ENCODE measurements around the gene BCAS1. TPM values are rescaled to one million over a fixed set of nuclear protein-coding genes. Genes with fewer than 3 reads are reported as not detected.
A peak's percentile ranks its signal among the peaks of the same experiment; 100 is the strongest.

Gene BCAS1
- polyA plus RNA-seq, 3 donors from 2014 or later, result 0.56 to 0.57 TPM; not detected in 1

DNA sequence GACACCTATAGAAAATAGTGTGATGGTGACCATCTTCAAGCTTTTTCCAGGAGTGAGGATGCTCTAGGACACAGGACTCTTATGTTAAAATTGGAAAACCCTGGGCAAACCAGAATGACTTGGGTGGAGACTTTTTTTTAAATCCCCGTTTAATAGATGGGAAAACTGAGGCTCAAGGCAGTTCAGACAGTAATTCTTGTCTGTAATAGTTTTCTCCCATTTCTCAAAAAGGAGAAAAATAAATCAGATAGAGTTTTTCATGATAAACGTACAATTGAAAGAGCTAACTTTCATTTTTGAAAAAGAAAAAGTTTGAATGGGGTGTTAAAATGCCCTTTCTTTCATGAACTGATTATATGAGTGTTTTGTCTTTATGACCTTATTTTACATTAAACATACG is 6.8 kb downstream of the BCAS1 start:
- peak overlapping the region; percentile 56 to 84 (median 65) for H3K4me3 Mint-ChIP-seq
- peak overlapping the region; percentile 27 to 85 (median 74) for H3K27ac Mint-ChIP-seq
- peaks cover 23 to 25% of the 10 kb centered on the region in 2 donors for H3K4me1 Mint-ChIP-seq
- H3K9me3 Mint-ChIP-seq, result no peaks in the 10 kb centered on the region
- H3K36me3 Mint-ChIP-seq, result no peaks in the 10 kb centered on the region
- peaks cover 0 to 3% (median 0%) of the 10 kb centered on the region in 3 donors for H3K27me3 Mint-ChIP-seq (ENCODE audit: low read depth in 3 of 3)
- DNase-seq, result no peak

DNA sequence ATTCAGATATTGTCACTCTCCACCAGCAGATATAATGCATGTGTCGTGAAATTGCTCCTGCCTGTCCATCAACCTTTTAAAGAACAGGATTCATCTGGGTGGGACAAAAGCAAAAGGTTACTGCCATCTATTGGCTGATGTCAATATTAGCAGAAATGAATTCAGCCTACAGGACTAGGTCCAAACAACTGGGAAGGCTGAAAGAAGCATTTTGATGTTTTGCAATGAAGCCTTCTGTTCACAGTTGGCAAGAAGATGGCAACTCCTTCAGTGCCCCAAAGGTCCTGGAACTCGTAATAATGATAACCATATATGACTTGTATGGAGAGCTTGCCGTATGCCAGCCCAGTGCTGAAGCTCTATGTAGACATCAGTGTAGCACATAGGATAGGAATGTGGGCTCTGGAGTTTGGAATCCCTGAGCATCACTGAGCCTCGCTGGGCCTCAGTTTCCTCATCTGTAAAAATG is 7.5 kb downstream of the BCAS1 start:
- H3K4me1 Mint-ChIP-seq, result peaks cover 23 to 25% of the 10 kb centered on the region in 2 donors
- no peaks in the 10 kb centered on the region for H3K36me3 Mint-ChIP-seq
- H3K27me3 Mint-ChIP-seq (ENCODE audit: low read depth in 3 of 3), result peaks cover 0 to 4% (median 0%) of the 10 kb centered on the region in 3 donors
- peak overlapping the region in 2 of 6 donors; percentile 14 to 40 for H3K27ac Mint-ChIP-seq
- peak overlapping the region in 1 of 5 donors; percentile 32 for H3K4me3 Mint-ChIP-seq
- peak; percentile 12 to 33 (median 29) for DNase-seq
- no peaks in the 10 kb centered on the region for H3K9me3 Mint-ChIP-seq

DNA sequence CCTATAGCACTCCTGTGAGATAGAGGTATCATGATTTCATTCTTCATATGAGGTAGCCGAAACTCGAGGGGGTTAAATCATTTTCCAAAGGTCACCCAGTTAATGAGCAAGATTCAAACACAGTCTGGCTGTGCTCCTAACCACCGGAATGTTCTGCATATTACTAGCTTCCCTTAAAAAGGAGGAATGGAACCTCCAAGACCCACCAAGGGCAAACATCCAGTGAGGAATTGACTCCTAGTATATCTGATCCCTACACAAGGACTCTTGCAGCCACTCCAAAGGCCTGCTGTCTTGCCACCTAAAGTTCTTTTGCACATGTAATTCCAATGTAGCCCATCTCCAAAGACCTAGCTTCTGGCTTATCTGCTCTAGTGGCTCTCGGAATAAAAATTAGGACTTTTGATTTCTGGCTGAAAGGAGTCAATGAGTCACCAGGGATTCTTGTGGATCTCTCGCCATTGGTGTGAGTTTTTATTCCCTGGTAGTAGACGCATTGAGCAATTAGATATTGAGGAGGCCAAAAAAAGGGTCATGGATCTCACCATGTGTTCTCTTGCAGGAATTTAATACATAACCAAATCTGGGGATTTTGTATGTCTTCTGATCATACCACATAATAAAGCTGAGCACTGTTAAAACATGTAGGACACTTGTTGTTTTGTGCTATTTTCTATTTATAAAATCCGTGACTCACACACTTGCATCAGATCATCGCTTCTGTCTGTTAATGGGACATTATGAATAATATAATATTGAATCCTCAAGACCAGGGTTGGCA is 9.1 kb downstream of the BCAS1 start:
- Mint-ChIP-seq H3K4me1 (peaks cover 23 to 25% of the 10 kb centered on the region in 2 donors), H3K27me3 (ENCODE audit: low read depth in 3 of 3) (peaks cover 0 to 4% (median 0%) of the 10 kb centered on the region in 3 donors), H3K27ac (no peak overlapping the region), H3K4me3 (no peak overlapping the region), H3K36me3 (no peaks in the 10 kb centered on the region), H3K9me3 (no peaks in the 10 kb centered on the region)
- no peak for DNase-seq

DNA sequence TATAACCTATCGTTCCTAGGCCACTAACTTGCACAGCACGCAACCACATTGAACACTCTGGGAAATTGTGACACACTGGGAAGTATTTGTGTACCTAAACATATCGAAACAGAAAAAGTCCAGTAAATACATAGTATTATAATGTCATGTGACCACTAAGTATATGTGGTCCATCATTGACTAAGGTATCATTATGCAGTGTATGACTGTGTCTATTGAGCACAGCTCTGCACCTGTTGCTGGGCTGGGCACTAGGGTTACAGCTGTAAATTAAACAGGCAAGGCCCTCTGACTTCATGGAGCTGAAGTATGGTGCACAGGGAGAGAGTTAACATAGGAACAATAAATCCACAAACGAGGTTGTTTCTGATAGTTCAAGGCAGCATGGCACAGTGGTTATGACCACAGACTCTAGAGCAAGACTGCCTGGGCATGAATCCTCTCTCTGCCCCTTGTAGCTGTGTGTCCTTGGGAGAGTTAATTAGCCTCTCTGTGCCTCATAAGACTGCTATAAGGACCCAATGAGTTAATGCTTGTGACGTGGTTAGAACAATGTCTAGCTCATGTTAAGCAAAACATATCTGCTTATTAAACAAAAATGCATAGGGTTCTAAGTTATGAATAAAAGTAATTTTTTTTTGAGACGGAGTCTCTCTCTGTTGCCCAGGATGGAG is 10.6 kb downstream of the BCAS1 start:
- Mint-ChIP-seq H3K9me3 (no peaks in the 10 kb centered on the region), H3K27me3 (ENCODE audit: low read depth in 3 of 3) (peaks cover 0 to 4% (median 0%) of the 10 kb centered on the region in 3 donors), H3K4me3 (no peak overlapping the region), H3K36me3 (no peaks in the 10 kb centered on the region), H3K4me1 (peaks cover 22 to 25% of the 10 kb centered on the region in 2 donors), H3K27ac (no peak overlapping the region)
- no peak for DNase-seq

GRCh38 chr20:54058420-54059139 is 11.8 kb downstream of the BCAS1 start:
- Mint-ChIP-seq H3K4me3 (peak overlapping the region in 2 of 5 donors; percentile 15 to 19), H3K27me3 (ENCODE audit: low read depth in 3 of 3) (peaks cover 0 to 4% (median 0%) of the 10 kb centered on the region in 3 donors), H3K36me3 (no peaks in the 10 kb centered on the region), H3K9me3 (no peaks in the 10 kb centered on the region), H3K4me1 (peaks cover 10 to 13% of the 10 kb centered on the region in 2 donors), H3K27ac (peak overlapping the region in 1 of 6 donors; percentile 40)
- DNase-seq, result no peak

DNA sequence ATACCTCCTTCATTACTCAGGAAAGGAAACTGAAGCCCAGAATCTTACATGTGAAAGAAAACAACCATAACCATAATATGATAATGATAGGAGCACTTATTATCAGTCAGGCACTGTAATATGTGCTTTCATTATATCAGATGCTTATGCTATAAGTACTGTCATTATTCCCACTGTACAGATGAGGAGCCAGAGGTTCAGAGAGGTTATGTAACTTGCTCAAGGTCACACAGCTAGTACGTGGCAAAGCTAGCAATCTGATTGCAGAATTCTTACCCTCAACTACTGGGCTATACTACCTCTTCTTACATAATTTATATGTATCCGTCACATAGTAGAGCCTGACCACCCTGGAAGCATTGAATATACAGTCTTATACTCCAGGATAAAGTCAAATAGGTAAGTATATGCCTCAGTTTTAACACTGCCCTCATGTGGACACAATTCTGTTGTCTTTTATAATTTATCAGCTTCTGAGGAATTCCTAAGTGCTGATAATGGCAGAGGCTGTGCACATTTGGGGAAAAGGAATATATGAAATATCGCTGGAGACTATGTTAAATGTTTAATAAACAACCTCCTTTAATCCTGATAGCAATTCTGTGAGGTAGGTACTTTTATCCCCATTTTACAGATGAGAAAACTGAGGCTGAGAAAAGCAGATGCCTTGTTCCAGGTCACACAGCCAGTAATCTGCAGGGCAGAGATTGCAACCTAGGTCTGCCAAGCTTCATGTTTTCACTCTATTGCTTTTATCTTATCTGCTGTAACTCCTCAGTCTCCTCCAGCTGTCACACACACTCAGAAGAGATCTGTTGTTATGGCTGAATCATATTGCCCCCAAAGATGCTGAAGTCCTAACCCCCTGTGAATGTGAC is 13.4 kb downstream of the BCAS1 start:
- no peak for DNase-seq
- Mint-ChIP-seq H3K4me3 (no peak overlapping the region), H3K27me3 (ENCODE audit: low read depth in 3 of 3) (peaks cover 0 to 2% (median 0%) of the 10 kb centered on the region in 3 donors), H3K9me3 (no peaks in the 10 kb centered on the region), H3K36me3 (no peaks in the 10 kb centered on the region), H3K4me1 (no peaks in the 10 kb centered on the region), H3K27ac (no peak overlapping the region)

DNA sequence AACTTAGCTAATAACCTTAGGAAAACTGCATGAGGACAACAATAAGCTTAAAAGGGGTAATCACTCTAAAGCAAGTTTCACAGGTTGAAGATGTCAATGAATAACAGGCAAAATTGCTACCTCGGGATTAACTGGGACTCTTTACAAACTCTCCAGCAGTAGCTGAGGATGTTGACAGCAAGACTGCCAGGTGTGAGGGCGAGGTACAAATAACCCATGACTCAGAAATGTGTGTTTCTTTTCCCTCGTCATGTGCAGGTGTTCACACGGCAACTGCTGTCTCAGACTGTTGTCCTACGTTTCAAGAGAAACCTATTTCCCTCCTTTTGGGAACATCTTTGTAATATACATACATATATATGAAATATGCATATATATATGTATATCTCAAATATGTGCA is 15.9 kb downstream of the BCAS1 start:
- H3K27ac Mint-ChIP-seq, result no peak overlapping the region
- H3K36me3 Mint-ChIP-seq, result peaks cover 0 to 4% (median 0%) of the 10 kb centered on the region in 3 donors
- H3K4me1 Mint-ChIP-seq, result no peaks in the 10 kb centered on the region
- DNase-seq, result no peak
- H3K9me3 Mint-ChIP-seq, result no peaks in the 10 kb centered on the region
- no peak overlapping the region for H3K4me3 Mint-ChIP-seq
- peaks cover 0 to 2% (median 2%) of the 10 kb centered on the region in 3 donors for H3K27me3 Mint-ChIP-seq (ENCODE audit: low read depth in 3 of 3)

GRCh38 chr20:54051068-54051467 is 19.3 kb downstream of the BCAS1 start:
- H3K9me3 Mint-ChIP-seq, result no peaks in the 10 kb centered on the region

DNA sequence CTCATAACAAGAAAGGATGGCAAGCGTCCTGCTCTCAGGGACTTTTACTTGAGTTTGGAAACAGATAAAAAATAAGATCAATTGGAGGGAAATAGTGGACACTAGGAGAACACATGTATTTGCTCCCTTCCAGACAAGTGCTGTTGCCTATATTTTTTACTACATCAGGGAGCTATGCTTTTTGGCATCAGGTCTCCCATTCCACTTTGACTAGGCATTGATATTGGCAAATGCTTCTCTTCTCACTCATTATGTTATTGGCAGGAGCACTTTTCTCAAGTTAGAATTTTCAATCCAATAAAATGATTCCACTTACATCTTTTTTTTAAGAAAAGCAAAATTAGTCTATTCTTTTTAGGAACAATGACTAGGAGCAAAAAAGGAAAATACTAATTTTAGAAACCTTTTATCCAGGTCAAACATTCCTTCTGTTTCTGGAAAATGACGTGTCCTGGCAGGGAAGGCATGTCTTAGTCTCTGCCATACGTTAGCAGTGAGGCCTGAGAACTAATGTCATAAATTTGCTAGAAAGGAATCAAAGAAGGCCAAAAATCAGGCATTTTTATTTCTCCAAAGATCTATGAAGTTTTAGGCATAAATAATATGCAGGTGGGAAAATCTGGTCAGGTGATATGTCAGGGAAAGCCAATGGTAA is 21.4 kb downstream of the BCAS1 start:
- peaks cover 2% of the 10 kb centered on the region in 3 donors for H3K27me3 Mint-ChIP-seq (ENCODE audit: low read depth in 3 of 3)
- peaks cover 0 to 4% (median 0%) of the 10 kb centered on the region in 3 donors for H3K36me3 Mint-ChIP-seq
- no peak overlapping the region for H3K27ac Mint-ChIP-seq
- DNase-seq, result no peak
- peaks cover 0 to 10% of the 10 kb centered on the region in 2 donors for H3K4me1 Mint-ChIP-seq
- no peak overlapping the region for H3K4me3 Mint-ChIP-seq
- H3K9me3 Mint-ChIP-seq, result no peaks in the 10 kb centered on the region

More at GRCh38 chr20:54051068-54051467, 19.3 kb downstream of the BCAS1 start:
- no peak for DNase-seq
- Mint-ChIP-seq H3K27ac (no peak overlapping the region), H3K27me3 (ENCODE audit: low read depth in 3 of 3) (peaks cover 0 to 2% (median 2%) of the 10 kb centered on the region in 3 donors), H3K4me3 (no peak overlapping the region), H3K36me3 (peaks cover 0 to 4% (median 0%) of the 10 kb centered on the region in 3 donors), H3K4me1 (peaks cover 0 to 10% of the 10 kb centered on the region in 2 donors)

DNA sequence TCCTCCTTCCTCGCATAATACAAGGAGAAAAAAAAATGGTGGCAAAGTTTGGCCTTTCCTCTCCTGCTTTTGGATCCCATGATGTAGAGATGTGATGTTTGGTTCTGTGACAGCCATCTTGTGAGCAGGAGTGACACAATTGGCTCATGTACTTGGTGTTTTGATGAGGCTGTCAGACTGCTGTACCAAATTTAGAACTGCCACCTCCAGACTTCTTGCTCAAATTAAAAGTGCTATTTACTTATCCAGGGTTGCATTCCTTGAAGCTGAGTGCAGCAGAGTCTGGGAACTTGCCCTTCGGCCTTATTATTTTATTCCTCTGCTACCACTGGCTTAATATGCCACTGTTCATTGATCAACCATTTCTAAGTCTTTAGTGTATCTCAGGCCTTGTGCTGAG is 21.9 kb downstream of the BCAS1 start:
- H3K27ac Mint-ChIP-seq, result no peak overlapping the region
- H3K36me3 Mint-ChIP-seq, result peaks cover 0 to 4% (median 0%) of the 10 kb centered on the region in 3 donors
- no peak overlapping the region for H3K4me3 Mint-ChIP-seq
- peaks cover 2% of the 10 kb centered on the region in 3 donors for H3K27me3 Mint-ChIP-seq (ENCODE audit: low read depth in 3 of 3)
- H3K9me3 Mint-ChIP-seq, result no peaks in the 10 kb centered on the region
- peaks cover 0 to 10% of the 10 kb centered on the region in 2 donors for H3K4me1 Mint-ChIP-seq
- no peak for DNase-seq

GRCh38 chr20:54047720-54048119 is 22.7 kb downstream of the BCAS1 start:
- H3K9me3 Mint-ChIP-seq, result no peaks in the 10 kb centered on the region
- H3K36me3 Mint-ChIP-seq, result peaks cover 0 to 4% (median 0%) of the 10 kb centered on the region in 3 donors
- peaks cover 2% of the 10 kb centered on the region in 3 donors for H3K27me3 Mint-ChIP-seq (ENCODE audit: low read depth in 3 of 3)
- peaks cover 0 to 10% of the 10 kb centered on the region in 2 donors for H3K4me1 Mint-ChIP-seq
- no peak overlapping the region for H3K4me3 Mint-ChIP-seq
- DNase-seq, result no peak
- no peak overlapping the region for H3K27ac Mint-ChIP-seq

DNA sequence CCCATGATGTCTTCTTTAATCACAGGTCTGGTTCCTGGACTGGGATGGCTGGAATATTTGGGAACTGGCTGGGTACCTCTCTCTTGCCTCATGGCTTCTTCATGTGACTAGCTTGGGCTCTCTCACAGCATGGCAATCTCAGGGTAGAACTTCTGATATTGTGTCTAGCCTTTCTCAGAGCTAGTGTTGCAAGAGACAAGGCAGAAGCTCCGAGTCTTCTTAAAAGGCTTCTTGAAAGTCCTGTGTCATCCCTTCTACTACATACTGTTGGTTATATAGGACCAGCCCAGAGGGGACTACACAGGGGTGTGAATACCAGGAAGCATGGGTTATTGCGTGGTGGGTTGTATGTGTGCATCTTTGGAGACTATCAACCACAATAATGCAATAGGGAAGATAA is 23.3 kb downstream of the BCAS1 start:
- peaks cover 0 to 10% of the 10 kb centered on the region in 2 donors for H3K4me1 Mint-ChIP-seq
- no peak overlapping the region for H3K4me3 Mint-ChIP-seq
- peaks cover 2% of the 10 kb centered on the region in 3 donors for H3K27me3 Mint-ChIP-seq (ENCODE audit: low read depth in 3 of 3)
- no peaks in the 10 kb centered on the region for H3K9me3 Mint-ChIP-seq
- H3K27ac Mint-ChIP-seq, result no peak overlapping the region
- no peak for DNase-seq
- H3K36me3 Mint-ChIP-seq, result peaks cover 0 to 4% (median 0%) of the 10 kb centered on the region in 3 donors
